GM21786 (cell line): ENCODE results near the gene SPSB1.
"Not testable (repeated sequence)": the region's sequence is repeated elsewhere in the genome, so short reads cannot be mapped to it uniquely, and the experiment has no call there.

Source experiments
- ATAC-seq: cut with Tn5 transposase; IDR thresholded peaks from one replicate; pipeline ENCODE4 v1.9.1; 2021; ENCODE audit not compliant: unreplicated experiment

The SPSB1 gene

GRCh38 chr1:9362488-9362887, 69.8 kb downstream of the SPSB1 start:
- ATAC-seq, result no peak

DNA sequence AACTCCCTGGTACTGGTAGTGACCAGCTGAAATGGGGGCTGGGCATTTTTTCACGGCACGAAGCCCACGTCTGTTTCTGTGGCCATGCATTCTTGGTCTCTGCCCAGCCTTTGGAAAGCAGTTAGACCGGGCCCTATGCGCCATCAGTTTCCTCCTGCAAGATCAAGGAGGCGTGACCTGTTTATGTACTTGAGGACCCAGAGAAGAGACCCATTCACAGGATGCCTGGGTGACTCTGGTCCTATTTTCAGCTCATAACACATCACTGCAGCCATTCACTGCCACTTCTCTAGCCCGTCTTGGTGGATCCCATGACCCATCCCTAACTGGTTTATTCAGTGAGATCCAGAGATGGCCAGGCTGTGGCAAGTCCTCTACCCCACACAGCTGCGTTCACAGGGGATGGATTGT, 70.4 kb downstream of the SPSB1 start:
- ATAC-seq, result no peak

DNA sequence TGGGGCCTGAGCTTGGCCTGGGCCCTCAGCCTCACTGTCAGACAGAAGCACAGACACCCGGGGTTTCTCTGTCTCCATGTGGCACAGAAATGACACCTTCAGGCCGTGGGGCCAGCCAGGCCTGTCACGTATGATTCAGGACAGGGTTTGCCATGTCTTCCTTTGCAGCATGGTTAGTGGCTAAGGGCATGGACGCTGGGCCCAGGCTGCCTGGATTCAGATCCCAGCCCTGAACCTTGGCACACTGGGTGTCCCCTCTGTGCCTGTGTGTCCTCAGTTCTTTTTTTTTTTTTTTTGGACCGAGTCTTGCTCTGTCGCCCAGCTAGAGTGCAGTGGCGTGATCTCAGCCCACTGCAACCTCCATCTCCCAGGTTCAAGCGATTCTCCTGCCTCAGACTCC, 73.6 kb downstream of the SPSB1 start:
- ATAC-seq, result no peak

GRCh38 chr1:9366943-9367780, 74.5 kb downstream of the SPSB1 start:
- no peak for ATAC-seq

DNA sequence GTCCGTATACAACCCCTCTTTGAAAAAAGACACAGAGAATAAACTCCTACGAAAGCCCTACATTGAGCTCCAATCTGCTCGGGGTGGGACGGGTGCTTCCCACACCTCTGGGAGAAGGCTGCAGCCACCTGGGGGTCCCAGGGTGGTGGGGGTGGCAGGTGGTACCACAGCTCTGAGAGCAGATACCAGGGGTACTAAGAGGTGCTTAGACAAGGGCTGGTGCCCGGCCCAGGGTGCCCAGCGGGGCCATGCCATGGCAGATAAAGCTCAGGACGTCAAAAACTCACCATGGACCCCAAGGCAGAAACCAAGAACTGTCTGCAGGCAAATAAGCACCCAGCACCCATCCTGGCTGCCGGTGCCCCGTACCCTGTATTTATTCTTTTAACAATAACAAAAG, 75.1 kb downstream of the SPSB1 start:
- no peak for ATAC-seq

DNA sequence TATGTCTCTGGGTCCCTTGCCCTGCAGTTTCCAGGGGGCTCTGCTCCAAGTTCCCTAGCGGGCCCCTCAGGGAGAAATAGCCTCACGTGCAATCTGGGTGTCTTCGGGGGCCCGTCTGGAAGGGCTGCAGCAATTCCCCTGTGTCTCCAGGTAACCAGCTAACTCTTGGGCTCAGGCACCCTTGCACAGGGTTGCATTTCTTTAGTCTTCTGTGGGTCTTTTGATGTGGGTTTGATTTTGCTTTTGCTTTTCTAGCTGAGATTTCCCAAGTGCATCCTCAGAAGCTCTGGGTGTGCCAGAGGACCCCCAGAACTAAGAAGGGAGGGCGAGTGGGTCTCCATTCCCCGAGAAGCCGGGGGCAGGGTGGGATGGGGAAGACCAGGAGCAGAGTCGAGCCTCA, 75.7 kb downstream of the SPSB1 start:
- no peak for ATAC-seq

DNA sequence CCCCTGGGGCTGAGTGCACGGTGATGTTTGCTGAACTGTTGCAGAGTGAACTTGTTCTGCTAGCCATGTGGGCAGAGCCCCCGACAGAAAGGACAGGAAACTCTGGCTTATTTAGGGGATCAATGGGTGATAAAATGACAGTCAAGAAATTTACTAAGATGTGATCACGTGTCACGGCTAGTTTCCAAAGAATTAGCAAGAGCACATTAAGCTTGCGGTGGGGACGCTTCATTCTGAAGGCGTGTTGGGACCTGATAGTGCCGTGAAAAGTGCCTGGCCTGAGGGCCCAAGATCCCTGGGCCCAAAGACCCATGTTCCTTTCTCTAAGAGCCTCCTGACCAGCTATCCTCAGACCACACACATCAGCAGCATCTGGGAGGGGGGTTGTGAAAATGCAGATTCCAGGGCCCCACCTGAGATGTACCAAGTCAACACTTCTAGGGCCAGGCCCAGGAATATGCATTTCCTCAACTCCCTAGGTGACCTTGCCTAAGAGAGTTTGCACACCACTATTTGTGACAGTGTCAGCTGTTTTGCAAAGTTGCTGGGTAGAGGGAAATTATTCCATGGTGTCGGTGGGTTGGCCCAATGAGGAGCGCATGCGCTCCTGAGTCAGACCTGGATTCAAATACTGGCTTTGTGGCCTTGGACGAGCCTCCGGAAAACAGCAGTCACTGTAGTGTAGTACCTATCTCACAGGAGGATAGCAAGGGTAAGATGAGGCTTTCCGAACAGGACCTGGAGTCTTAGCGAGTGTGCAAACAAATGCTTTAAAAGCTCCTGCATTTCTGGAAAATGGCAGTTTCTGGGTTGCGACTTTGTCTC, 77.5 kb downstream of the SPSB1 start:
- no peak for ATAC-seq

DNA sequence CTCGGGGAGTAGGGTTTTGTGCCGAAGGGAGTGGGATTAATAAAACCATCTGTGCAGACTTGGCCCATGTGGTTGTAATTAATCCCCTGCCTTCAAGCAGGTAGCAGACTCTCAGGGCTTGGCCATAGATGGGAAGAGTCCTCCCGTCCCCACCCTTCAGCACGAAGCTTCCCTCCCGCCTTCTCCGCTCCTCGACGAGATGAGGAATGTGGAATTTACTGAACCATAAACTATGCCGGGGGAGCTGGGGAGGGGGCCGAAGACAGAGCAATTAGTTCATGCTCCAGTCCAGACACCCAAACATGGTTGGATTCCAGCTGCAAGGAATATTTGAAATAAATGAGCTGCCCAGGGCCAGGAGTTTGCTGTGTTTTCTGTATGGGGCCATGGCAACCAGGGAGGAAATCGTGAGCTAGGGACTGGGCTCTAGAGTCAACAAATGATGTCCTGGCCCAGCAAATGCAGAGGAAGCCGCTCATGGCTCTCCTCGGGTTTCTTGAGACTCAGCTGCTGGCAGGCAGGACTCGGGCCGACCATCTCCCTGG, 78.8 kb downstream of the SPSB1 start:
- ATAC-seq, result no peak

- ATAC-seq, result no peak
These were observed 79.3 kb downstream of the SPSB1 start for GRCh38 chr1:9371951-9372350.

- no peak for ATAC-seq
These were observed 80.9 kb downstream of the SPSB1 start for GRCh38 chr1:9373619-9374018.

DNA sequence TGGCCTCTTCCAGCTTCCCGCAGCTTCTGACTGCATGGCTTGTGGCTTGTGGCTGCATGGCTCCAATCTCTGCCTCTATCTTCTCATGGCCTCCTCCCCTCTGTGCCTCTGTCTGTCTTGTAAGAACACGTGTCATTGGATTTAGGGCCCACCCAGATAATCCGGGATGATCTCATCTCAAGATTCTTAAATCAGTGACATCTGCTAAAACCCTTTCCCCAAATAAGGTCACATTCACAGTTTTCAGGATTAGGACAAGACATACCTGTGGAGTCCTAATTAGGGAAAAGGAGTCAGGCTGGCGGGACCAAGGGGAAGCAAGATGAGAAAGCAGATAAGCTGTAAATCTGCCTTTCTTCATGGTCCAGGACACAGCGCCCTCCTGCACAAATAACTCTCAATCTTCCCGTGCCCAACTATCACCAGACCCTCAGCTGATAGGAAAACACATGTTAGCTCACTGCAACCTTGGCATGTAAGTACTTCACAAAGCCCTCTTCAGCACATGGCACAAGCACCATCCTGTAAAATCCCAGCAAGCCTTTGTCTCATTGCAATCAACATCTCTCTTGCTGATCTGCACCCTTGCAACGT, 82.2 kb downstream of the SPSB1 start:
- no peak for ATAC-seq

- ATAC-seq, result no peak
These were observed 83.2 kb downstream of the SPSB1 start for GRCh38 chr1:9375912-9376311.

DNA sequence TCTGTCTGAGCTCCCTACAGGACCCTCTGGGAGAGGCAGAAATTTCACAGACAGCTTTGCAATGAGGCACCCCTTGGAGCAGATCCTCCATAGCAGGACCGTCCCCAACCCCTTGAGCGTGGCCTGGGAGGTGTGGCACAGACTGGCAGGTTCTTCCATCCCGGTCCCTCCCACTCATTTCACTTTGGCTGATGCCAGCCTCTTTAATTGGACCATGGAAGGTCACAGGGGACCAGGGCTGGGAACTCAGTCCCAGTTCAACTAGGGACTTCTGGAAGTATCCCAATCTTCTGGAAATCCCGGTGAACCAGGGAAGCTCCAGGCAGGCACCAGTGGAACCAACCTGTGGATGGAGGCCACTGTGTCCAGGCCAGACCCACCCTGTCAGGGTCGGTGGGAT, 83.7 kb downstream of the SPSB1 start:
- no peak for ATAC-seq

- ATAC-seq, result no peak
These were observed 84.2 kb downstream of the SPSB1 start for GRCh38 chr1:9376886-9377333.

DNA sequence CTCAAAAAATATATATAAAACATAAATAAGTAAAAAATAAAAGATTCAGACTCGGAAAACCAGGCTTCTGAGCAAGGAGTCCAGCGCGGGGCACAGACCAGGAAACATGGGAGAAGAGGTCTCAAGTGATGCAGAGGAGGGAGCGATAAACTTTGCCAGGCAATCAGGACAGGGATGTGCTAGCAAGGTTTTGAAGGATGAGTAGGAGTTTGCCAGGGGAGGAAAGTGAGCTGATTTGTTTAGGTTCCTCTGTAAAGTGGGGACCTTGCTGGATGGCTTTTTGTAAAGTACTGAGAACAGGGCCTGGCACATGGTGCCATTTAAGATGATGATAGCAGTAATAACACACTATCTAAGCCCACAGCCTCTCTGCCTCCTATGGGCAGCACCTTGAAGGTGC, 86.1 kb downstream of the SPSB1 start:
- no peak for ATAC-seq

DNA sequence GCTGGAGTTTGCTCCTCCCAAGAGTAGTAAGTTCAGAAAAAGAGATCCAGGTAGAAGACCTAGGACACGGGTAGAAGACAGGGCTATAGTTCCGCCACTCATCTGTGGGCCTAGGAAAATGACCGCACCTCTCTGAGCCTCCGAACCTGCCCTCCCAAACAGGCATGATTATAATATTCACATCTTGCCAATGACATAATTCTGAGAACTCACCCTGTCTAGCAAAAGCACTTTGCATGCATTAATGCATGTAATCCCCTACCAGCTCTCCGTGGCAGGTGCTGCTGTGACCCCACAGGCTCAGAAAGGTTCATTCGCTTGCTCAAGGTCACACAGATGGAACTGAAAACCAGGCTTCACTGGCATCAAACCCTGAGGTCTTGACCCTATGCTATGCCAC, 88.0 kb downstream of the SPSB1 start:
- ATAC-seq, result no peak

DNA sequence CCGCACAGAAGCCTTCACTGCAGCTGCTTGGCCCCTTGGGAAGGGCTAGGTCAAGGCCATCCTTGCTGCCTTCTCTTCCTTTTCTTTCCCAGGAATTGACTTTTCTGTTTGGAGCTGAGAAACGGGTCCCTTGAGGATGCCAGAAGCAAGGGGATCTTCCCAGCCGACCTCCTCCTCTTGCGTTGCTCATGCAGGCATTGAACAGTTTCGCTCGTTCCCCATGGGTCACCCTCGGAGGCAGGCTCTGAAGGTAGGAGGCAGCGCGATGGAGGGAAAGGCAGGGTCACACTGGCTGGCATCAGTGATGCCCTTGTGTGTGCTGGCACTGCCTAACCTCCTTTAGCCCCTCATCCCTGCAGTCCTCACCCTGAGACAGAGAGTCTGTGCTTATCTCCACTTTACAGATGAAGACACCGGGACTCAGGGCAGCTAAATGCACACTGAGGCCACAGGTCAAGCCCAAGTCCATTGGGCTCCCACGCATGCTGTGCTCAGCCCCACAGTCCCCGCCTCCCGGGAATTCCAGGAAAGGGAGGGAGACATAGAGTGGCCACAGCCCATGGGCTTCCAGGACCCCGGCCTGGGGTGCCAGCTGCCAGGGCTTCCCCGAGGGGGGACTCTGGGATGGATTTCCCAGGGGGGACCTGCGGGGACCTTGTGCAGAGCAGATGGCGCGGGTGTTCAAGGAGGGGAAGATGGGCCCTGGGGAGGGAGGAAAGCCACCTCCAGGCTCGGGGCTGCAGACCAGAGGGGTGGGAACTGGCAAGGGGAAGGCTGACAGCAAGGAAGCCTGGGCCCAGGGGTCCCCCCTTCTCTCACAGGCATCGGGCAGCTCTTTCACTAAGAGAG, 90.2 kb downstream of the SPSB1 start:
- ATAC-seq, result no peak

DNA sequence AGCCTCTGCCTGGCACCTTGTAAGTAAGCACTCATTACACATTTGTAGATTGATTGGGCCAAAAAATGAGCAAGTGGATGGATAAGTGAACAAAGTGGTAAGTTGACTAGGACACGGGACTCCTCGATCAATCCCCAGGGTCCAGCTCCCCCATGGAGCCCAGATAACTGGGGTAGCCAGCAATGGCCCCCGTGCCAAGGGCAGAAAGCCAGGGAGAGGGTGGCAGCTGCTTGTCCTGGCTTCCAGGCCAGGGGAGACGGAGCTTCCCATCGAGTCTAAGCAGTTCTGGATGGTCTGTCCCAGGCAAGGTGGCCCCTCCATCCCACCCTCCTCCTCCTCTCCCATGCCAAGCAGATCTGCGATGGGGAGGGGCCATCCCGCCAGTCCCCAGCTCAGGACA, 91.4 kb downstream of the SPSB1 start:
- ATAC-seq, result no peak

DNA sequence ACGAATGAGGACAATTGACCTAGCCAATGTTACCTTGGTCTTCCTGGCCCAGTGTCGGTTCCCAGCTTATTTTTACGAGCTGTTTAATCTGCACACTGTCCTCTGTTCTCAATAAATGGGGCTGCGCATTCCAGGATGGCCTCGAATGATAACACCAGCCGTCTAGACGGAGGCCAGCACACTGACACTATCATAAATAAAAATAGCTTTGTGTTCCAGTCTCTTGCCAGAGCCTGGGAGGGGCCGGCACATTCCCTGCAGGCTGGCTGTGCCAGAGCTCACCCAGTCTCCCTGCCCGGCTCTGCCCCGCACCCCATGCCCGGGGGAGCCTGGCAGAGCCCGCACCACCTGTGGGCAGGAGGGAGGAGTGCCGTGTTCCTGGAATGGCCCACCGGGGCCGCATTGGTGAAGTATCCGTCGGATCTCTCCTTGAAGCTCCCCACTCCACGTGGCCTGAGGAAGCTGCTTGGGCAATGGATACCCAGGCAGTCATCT, 92.1 kb downstream of the SPSB1 start:
- no peak for ATAC-seq

DNA sequence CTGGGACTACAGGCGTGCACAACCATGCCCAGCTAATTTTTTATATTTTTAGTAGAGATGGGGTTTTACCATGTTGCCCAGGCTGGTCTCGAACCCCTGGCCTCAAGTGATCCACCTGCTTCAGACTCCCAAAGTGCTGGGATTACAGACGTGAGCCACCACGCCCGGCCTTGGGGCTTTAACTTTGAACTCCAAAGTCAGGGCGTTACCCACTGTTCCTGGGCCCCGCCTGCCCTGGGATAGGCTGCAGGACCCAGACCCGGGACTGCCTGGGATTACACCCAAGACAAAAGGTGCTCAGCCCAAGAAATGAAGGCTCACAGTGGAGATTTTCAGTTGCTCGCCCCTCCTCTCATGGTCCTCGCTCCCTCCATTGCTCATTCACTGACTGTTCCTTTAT, 92.7 kb downstream of the SPSB1 start:
- ATAC-seq, result not testable (repeated sequence)
